RWPE2 (cell line): ENCODE data around the gene TSPEAR.

Source experiments
- ATAC-seq: fragments of 200-7000 bp; cut with Tn5 transposase; 3 replicates; pipeline ENCODE4 v1.9.1; 2021; ENCODE audit warnings: low read depth
- DNase-seq: peaks from one replicate; pipeline ENCODE4 v3.0.0-alpha.2; 2020; ENCODE audit warnings: low spot score
- H3K27ac ChIP-seq: fragments of 450-650 bp; 2 replicates; pipeline ENCODE4 v1.5.1; 2017; ENCODE audit warnings: mild to moderate bottlenecking; ENCODE audit not compliant: poor library complexity, severe bottlenecking
- H3K27me3 ChIP-seq: fragments of 250-450 bp; sonication (Bioruptor Pico); 2 replicates; pipeline ENCODE4 v1.5.1; 2021; ENCODE audit warnings: mild to moderate bottlenecking, moderate library complexity; ENCODE audit not compliant: insufficient read depth, poor library complexity, severe bottlenecking
- H3K36me3 ChIP-seq: fragments of 250-450 bp; sonication (Bioruptor Pico); 2 replicates; pipeline ENCODE4 v1.5.1; 2020; ENCODE audit warnings: low read depth, mild to moderate bottlenecking, moderate library complexity
- H3K4me1 ChIP-seq: fragments of 250-450 bp; sonication (Bioruptor Pico); 2 replicates; pipeline ENCODE4 v1.5.1; 2021; ENCODE audit warnings: mild to moderate bottlenecking, moderate library complexity; ENCODE audit not compliant: insufficient read depth, poor library complexity, severe bottlenecking
- H3K4me3 ChIP-seq: fragments of 250-450 bp; sonication (Bioruptor Pico); 2 replicates; pipeline ENCODE4 v1.5.1; 2021; ENCODE audit warnings: mild to moderate bottlenecking, moderate library complexity; ENCODE audit not compliant: severe bottlenecking
- H3K9me3 ChIP-seq: fragments of 250-450 bp; sonication (Bioruptor Pico); 2 replicates; pipeline ENCODE4 v1.5.1; 2021; ENCODE audit warnings: mild to moderate bottlenecking, moderate library complexity; ENCODE audit not compliant: severe bottlenecking
- TF ChIP-seq, protein P1 (sequence below): fragments of 450-650 bp; IDR thresholded peaks from one replicate; pipeline ENCODE4 v1.5.1; 2017; ENCODE audit warnings: mild to moderate bottlenecking, moderate library complexity; ENCODE audit not compliant: poor library complexity, severe bottlenecking

The TSPEAR gene

DNA sequence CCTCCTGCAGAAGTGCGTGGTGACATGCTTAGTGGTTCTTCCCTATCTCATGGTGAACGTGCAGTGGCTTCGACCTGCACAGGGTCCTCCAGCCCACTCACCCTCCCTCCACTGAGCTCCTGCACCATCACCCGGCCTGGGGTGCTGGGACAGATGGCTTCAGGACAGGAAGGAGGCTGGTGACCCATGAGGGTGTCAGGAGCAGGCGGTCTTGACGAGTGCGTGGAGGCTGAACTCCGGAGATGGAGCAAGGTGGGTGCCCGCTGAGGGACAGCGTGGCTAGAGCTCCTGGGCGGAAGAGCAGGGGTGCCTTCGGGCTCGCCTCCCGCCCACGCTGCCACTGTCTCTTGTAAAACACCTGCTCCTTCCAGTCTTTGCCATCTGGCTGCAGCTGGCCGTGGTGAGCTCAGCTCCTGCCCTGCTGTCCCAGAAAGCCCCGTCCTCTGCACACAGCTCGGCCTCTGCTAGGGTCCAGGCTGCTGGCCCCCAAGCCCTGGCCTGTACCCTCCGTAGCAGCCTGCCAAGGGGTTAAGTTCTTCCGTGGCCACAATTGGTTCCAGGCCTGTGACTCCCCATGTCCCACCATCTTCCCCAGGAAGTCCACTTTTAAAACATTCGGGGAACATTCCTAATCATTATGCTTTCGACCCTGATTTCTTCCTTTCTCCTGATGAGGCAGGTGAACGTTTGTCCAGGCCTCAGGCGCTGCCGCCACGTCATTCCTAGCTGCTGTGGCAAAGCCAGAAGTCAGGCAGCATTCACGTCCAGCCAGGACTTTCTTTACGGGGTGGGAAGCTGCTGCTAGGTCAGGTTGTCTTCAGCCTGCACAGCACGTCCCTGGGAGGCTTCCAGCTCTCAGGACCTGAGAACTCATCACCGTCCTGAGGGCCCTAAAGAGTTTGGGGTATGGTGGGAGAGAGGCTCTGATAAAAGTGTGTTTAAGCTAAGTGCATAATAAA is 179.5 kb downstream of the TSPEAR start:
- no peak for ATAC-seq
- no peaks in the 10 kb centered on the region for H3K9me3 ChIP-seq
- no peaks in the 10 kb centered on the region for H3K36me3 ChIP-seq
- H3K4me3 ChIP-seq = no peak overlapping the region
- peak; percentile 45 for DNase-seq
- no peak overlapping the region for H3K27ac ChIP-seq
- H3K4me1 ChIP-seq = no peaks in the 10 kb centered on the region
- H3K27me3 ChIP-seq = no peaks in the 10 kb centered on the region
- TF ChIP-seq, protein P1, sequence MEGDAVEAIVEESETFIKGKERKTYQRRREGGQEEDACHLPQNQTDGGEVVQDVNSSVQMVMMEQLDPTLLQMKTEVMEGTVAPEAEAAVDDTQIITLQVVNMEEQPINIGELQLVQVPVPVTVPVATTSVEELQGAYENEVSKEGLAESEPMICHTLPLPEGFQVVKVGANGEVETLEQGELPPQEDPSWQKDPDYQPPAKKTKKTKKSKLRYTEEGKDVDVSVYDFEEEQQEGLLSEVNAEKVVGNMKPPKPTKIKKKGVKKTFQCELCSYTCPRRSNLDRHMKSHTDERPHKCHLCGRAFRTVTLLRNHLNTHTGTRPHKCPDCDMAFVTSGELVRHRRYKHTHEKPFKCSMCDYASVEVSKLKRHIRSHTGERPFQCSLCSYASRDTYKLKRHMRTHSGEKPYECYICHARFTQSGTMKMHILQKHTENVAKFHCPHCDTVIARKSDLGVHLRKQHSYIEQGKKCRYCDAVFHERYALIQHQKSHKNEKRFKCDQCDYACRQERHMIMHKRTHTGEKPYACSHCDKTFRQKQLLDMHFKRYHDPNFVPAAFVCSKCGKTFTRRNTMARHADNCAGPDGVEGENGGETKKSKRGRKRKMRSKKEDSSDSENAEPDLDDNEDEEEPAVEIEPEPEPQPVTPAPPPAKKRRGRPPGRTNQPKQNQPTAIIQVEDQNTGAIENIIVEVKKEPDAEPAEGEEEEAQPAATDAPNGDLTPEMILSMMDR = no peak

DNA sequence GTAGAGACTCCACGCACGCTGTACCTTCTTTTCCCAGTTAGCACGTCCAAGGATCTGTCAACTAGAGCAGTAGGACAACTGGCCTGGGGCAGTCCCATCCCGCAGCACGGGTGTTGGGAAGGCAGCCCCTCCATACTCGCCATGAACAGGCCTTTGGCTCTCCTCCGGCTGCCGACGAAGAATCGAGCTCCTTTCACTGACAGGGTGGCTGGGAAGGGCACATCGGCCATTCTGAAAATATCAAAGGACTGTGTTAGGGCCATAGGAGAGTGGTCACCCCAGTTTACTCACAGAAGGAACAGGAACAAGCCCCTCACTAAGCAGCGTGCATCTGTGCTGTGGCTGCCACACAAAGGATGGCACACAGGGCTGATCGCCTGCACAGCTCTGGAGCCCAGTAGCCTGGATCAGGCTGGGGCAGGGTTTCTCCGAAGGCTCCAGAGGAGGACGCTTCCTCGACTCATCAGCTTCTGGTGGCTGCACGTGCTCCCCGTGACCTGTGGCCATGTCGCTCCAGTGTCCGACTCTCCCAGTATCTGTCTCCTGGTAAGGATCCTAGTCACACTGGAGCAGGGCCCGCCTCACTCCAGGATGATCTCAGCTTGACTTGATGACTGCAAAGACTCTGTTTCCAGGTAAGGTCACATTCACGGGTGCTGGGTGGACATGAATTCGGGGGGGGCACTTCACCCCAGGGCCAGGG is 180.3 kb downstream of the TSPEAR start:
- Histone ChIP-seq H3K36me3 (no peaks in the 10 kb centered on the region), H3K27ac (no peak overlapping the region), H3K9me3 (no peaks in the 10 kb centered on the region), H3K4me1 (no peaks in the 10 kb centered on the region), H3K4me3 (no peak overlapping the region), H3K27me3 (no peaks in the 10 kb centered on the region)
- DNase-seq (no peak), ATAC-seq (no peak)
- TF ChIP-seq, protein P1 = no peak

DNA sequence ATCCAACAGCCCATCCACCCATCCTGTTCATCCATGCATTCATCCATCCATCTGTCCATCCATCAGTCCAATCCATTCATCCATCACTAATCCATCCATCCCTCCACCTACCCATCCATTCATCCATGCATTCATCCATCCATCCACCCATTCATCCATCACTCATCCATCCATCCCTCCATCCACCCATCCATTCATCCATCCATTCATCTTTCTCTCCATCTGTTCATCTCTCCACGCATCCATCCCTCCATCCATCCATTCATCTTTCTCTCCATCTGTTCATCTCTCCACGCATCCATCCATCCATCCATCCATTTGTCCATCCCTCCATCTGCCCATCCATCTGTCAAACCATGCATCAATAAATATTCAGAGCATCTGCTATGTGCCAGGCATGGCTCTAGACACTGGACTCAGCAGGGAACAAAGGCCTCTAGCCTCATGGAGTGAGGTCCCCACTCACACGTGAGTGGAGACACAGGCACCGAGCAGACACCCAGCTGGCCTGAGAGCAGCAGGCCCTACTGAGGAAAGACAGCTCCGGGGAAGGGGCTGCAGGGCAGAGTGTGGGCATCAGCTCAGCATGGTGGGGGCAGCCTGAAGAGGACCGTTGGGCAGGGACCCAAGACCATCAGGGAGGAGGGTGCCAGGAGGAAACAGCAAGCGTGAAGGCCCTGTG is 181.0 kb downstream of the TSPEAR start:
- Histone ChIP-seq H3K36me3 (no peaks in the 10 kb centered on the region), H3K4me3 (no peak overlapping the region), H3K9me3 (no peaks in the 10 kb centered on the region), H3K27ac (no peak overlapping the region), H3K27me3 (no peaks in the 10 kb centered on the region), H3K4me1 (no peaks in the 10 kb centered on the region)
- DNase-seq (peak; percentile 40), ATAC-seq (no peak)
- TF ChIP-seq, protein P1 = no peak

DNA sequence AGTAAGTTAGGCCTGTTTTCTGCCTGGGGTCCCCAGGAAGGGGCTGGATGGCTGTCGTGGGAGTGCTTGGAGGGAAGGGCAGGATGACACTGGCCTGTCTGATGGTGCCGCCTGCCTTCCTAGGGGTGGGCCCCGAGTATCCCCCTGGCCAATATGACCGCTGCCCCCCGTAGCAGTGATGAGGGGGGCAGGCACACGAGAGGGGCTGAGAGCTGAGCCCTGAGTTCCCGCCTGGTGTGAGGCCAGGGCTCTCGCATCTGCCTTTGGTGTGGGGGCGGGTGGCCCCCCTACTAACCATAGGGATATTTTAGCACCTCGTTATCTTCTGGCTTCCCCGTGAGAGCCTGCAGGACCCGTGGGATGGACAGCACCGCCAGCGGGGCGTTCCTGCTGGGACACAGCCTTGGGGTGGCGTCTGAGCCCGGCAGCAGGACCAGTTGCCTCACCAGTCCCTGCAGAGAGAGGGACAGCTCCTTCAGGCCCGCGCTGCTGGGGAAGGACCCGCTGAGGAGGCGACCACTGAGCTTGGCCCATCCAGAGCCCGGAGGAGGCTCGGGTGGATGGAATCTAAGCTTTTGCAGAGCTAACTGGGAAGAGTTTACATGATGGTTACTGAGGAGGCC is 181.8 kb downstream of the TSPEAR start:
- no peak for DNase-seq
- Histone ChIP-seq H3K9me3 (peaks cover under 1% of the 10 kb centered on the region), H3K36me3 (no peaks in the 10 kb centered on the region), H3K27ac (no peak overlapping the region), H3K27me3 (no peaks in the 10 kb centered on the region), H3K4me1 (no peaks in the 10 kb centered on the region), H3K4me3 (no peak overlapping the region)
- no peak for ATAC-seq
- TF ChIP-seq, protein P1 = no peak
